Lower leg skin (tissue), 3 donors: Measurements from ENCODE around the gene ZC3H4.
"Not testable (repeated sequence)": the region's sequence is repeated elsewhere in the genome, so short reads cannot be mapped to it uniquely, and the experiment has no call there.

Experiments used
- CTCF ChIP-seq, 3 donors: fragments of 450-650 bp; IDR thresholded peaks; one replicate each; pipeline ENCODE4 v1.5.1; 2016; ENCODE audit warnings: antibody characterized with exemption in 3 of 3, mild to moderate bottlenecking in 3 of 3, moderate library complexity in 2 of 3
- POLR2A ChIP-seq, 2 donors: fragments of 450-650 bp; IDR thresholded peaks; one replicate each; pipeline ENCODE4 v1.6.1; 2016 to 2017; ENCODE audit warnings: antibody characterized with exemption in 2 of 2, mild to moderate bottlenecking in 1 of 2, moderate library complexity in 1 of 2

- not testable (repeated sequence) for TF ChIP-seq CTCF, POLR2A (IDR thresholded peaks at IDR 0.05)
Observed at GRCh38 chr19:47050562-47050961, 63.0 kb downstream of the ZC3H4 start.
